Adrenal gland (tissue), 12 donors: ENCODE data around the gene NCAM2. TPM values are rescaled to one million over a fixed set of nuclear protein-coding genes. Genes with fewer than 3 reads are reported as not detected.

Source experiments
- DNase-seq, 7 donors: peaks; one replicate each; pipeline ENCODE4 v3.0.0-alpha.2; 2019 to 2020
- H3K27ac ChIP-seq, 5 donors: fragments of 200-600 bp; sonication (generic) in 4 of 5; 1 replicate in 3 of 5; 2 replicates in 2 of 5; pipeline versions ENCODE4 v1.5.1 to v1.8.0; 2016 to 2020; ENCODE audit warnings: mild to moderate bottlenecking in 1 of 5
- H3K27me3 ChIP-seq: fragments of 200-600 bp; 2 replicates; pipeline ENCODE4 v1.8.0; 2021
- H3K36me3 ChIP-seq, 2 donors: fragments of 200-600 bp; replicated peaks in 1 of 2; 1 replicate in 1 of 2; 2 replicates in 1 of 2; pipeline versions ENCODE4 v1.5.1 to v1.8.0; 2018 to 2022
- H3K4me1 ChIP-seq, 2 donors: fragments of 200-600 bp; replicated peaks in 1 of 2; 1 replicate in 1 of 2; 2 replicates in 1 of 2; pipeline versions ENCODE4 v1.5.1 to v1.8.0; 2018 to 2021
- H3K4me3 ChIP-seq, 4 donors: fragments of 200-600 bp; sonication (generic) in 3 of 4; one replicate each; pipeline ENCODE4 v1.5.1; 2016 to 2018
- H3K9me3 ChIP-seq, 3 donors: fragments of 200-600 bp; sonication (generic) in 1 of 3; replicated peaks in 1 of 3; 1 replicate in 2 of 3; 2 replicates in 1 of 3; pipeline versions ENCODE4 v1.5.1 to v1.8.0; 2016 to 2021
- POLR2A ChIP-seq, 2 donors: fragments of 450-650 bp; IDR thresholded peaks; one replicate each; pipeline ENCODE4 v1.6.1; 2017; ENCODE audit warnings: antibody characterized with exemption in 2 of 2, mild to moderate bottlenecking in 2 of 2, moderate library complexity in 1 of 2
- WGBS, 4 donors: extraction: QIAGEN DNeasy Blood & Tissue Kit in 2 of 4; methylation state at CpG; one replicate each; pipeline versions ENCODE4 v1.1.5 to v1.1.7; 2013 to 2017; 5-methylcytosine and 5-hydroxymethylcytosine counted together
- intact Hi-C, 2 donors: fragments of 100-400 bp; cut with DNase I; formaldehyde crosslinking; loops; one replicate each; pipeline versions ENCODE4 v1.14.1 to v1.15.0; 2022 to 2023
- polyA plus RNA-seq, 3 donors: library from polyadenylated mRNA; stranded (reverse); fragments of 200-250 nt in 2 of 3; fragments of 350-450 nt in 1 of 3; fragmentation: Illumina TruSeq in 1 of 3; extraction: RNeasy Lipid Tissue Mini Kit (QIAGEN cat#74804) in 1 of 3; gene quantifications; one replicate each; pipeline ENCODE4 v1.2.3, GENCODE V29; 2013 to 2014
- total RNA-seq, 9 donors: library from RNA; depleted of rRNA in 4 of 9; stranded (reverse); fragments of >200 nt in 4 of 9; fragments of 120-200 nt in 1 of 9; fragmentation: NEBNext Ultra II Directional in 1 of 9; extraction: Animal tissue kit (Norgen Biotek cat#: 25700) in 1 of 9; gene quantifications; one replicate each; pipeline versions ENCODE4 v1.1.0 to v1.2.4, GENCODE V29; 2013 to 2023
- TF ChIP-seq, protein P1 (sequence below), 6 experiments: fragments of 450-650 bp in 4 of 6; fragments of 200-600 bp in 2 of 6; sonication (generic) in 1 of 6; IDR thresholded peaks; 1 replicate in 5 of 6; 2 replicates in 1 of 6; pipeline versions ENCODE4 v1.5.1 to v1.8.0; 2016 to 2021; ENCODE audit warnings: antibody characterized with exemption in 6 of 6, mild to moderate bottlenecking in 2 of 6, moderate library complexity in 1 of 6
- donor health status: healthy with polysubstance abuse.
- donor health status: Bipolar disorder and iron deficiency.
- donor health status: DM: yes; HTN: yes; CAD: no.
- donor health status: DM: no; HTN: no; CAD: no.
- donor health status: DM: no; HTN: no; CAD: no.
- donor health status: DM: yes; HTN: yes; CAD: no.

The NCAM2 gene
- total and polyA plus RNA-seq, 12 donors = 2.2 to 59.4 (median 18.9) TPM

DNA sequence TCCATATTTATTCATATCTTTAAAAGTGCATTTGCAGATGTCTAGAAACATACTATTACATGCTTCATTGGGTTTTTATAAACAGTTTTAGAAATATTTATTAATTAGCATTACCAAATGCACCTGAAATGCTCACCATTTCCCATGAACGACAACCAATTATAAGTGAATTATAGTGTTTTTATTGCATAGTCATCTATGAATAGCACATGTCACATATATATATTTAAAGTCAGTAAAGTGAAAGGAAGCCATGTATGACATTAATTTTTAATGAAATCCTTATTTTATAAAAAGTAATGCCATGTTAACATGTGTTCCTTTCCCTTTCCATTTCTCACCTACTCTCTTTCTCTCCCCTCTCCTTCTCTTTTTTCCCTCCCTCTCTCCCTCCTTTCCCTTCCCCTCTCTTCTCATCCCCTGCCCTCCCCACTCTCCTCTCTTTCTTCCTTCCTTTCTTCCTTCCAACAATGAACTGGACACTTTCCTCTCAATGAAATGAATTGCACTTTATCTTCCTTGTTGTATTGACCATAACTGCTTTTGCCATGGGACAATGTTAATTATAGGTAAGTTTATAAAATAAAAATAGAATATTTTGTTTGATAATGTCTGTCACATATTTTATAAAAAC lies 179.3 kb downstream of the NCAM2 start:
- no peak for DNase-seq
- Histone ChIP-seq H3K4me3 (no peak overlapping the region), H3K4me1 (peaks cover 0 to 9% of the 10 kb centered on the region in 2 donors), H3K27me3 (no peaks in the 10 kb centered on the region), H3K36me3 (no peaks in the 10 kb centered on the region), H3K9me3 (no peaks in the 10 kb centered on the region), H3K27ac (no peak overlapping the region)
- TF ChIP-seq, protein P1, sequence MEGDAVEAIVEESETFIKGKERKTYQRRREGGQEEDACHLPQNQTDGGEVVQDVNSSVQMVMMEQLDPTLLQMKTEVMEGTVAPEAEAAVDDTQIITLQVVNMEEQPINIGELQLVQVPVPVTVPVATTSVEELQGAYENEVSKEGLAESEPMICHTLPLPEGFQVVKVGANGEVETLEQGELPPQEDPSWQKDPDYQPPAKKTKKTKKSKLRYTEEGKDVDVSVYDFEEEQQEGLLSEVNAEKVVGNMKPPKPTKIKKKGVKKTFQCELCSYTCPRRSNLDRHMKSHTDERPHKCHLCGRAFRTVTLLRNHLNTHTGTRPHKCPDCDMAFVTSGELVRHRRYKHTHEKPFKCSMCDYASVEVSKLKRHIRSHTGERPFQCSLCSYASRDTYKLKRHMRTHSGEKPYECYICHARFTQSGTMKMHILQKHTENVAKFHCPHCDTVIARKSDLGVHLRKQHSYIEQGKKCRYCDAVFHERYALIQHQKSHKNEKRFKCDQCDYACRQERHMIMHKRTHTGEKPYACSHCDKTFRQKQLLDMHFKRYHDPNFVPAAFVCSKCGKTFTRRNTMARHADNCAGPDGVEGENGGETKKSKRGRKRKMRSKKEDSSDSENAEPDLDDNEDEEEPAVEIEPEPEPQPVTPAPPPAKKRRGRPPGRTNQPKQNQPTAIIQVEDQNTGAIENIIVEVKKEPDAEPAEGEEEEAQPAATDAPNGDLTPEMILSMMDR (IDR thresholded peaks at IDR 0.05) = no peak
- no peak for TF ChIP-seq POLR2A (IDR thresholded peaks at IDR 0.05)
- intact Hi-C loops = no loop called here
- 91 to 97% (median 93%) methylated on average over 1 of the region's 1 CpG for WGBS, 4 donors

DNA sequence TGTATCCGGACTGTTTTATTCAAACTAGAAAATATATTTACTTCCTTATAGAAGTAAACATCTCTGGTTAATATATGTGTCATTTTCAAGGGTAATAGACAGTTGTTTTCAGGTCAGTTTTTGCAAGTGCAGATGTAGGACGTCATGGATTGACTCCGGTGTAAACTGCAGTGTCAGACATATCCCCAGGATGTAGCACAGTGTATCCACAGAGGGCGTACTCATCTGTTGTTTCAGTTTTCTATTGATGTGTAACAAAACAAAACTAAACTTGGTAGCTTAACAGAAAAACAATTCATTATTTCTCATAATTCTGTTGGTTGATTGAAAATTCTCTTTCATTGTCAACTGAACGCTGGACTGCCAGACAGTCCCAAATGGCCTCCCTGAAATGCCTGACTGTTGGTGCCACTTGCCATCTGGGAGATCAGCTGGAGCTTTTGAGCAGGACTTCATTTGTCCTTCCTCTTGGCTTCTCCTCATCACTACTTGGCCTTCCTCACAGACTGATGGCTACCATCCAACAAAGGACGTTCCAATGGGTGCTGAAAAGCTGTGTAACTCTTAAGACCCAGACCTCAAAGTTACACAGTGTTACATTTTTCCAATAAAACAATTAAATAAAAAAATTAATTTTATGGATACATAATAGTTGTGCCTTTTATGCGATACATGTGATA lies 181.6 kb downstream of the NCAM2 start:
- Histone ChIP-seq H3K9me3 (no peaks in the 10 kb centered on the region), H3K27ac (no peak overlapping the region), H3K4me1 (peaks cover 0 to 9% of the 10 kb centered on the region in 2 donors), H3K4me3 (no peak overlapping the region), H3K27me3 (no peaks in the 10 kb centered on the region), H3K36me3 (no peaks in the 10 kb centered on the region)
- TF ChIP-seq, protein P1 (IDR thresholded peaks at IDR 0.05) = no peak
- TF ChIP-seq POLR2A (IDR thresholded peaks at IDR 0.05) = no peak
- no peak for DNase-seq
- 85 to 88% (median 85%) methylated on average over 7 of the region's 7 CpGs for WGBS, 4 donors
- intact Hi-C loops = no loop called here

DNA sequence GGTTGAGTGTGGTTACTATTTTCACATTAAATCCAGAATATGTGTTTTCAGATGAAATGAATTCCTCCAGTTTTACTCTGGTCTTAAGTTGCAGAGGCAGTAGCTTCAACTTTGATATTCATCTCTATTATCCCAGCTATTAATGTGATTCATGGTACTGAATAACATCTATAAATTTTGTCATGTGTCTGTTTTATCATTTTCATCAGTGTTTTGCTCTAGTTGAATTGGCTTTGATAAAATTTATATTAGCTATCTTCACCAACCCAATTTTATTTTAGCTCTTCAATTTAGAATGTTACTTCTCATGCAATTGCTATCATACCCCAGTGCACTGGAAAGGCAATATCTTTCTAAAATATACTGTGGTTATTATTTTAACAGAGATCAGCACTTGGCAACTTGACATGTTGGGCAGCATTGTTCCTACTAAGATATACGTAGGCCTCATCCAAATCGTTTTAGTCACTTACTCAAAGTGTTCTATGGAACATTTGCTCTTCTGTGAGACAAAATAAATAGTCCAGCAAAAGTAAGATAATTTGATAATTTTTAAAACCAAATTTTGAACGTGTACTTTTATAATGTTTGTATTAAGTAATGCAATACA lies 184.3 kb downstream of the NCAM2 start:
- H3K36me3 ChIP-seq = no peaks in the 10 kb centered on the region
- intact Hi-C loops = no loop called here
- no peak overlapping the region for H3K27ac ChIP-seq
- 60 to 77% (median 67%) methylated on average over 3 of the region's 3 CpGs for WGBS, 4 donors
- DNase-seq = no peak
- no peak overlapping the region for H3K4me3 ChIP-seq
- H3K27me3 ChIP-seq = no peaks in the 10 kb centered on the region
- H3K4me1 ChIP-seq = no peaks in the 10 kb centered on the region
- H3K9me3 ChIP-seq = no peaks in the 10 kb centered on the region
- TF ChIP-seq POLR2A (IDR thresholded peaks at IDR 0.05) = no peak
- TF ChIP-seq, protein P1 (IDR thresholded peaks at IDR 0.05) = no peak

DNA sequence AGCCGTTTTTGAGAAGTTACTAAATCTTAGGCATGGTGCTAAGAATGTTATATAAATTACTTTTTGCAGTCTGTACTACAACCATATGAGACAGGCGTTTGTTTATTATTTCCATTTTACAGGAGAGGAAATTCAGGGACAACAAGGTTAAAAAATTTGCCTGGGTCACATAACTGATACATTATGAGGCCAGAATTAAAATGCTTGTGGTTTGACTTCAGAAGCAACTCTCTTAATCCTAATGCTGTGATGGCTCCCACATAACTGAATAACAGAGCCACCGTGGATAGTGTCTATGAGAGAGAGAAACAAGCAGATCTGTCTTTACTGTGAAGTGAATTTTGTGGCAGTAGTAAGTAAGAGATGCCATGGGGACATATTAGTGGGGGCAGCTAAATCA lies 184.9 kb downstream of the NCAM2 start:
- no peak for DNase-seq
- no peak for TF ChIP-seq POLR2A (IDR thresholded peaks at IDR 0.05)
- TF ChIP-seq, protein P1 (IDR thresholded peaks at IDR 0.05) = no peak
- Histone ChIP-seq H3K4me1 (no peaks in the 10 kb centered on the region), H3K27me3 (no peaks in the 10 kb centered on the region), H3K27ac (no peak overlapping the region), H3K4me3 (no peak overlapping the region), H3K9me3 (no peaks in the 10 kb centered on the region), H3K36me3 (no peaks in the 10 kb centered on the region)
- intact Hi-C loops = no loop called here
- 76 to 89% (median 82%) methylated on average over 3 of the region's 3 CpGs for WGBS, 4 donors
